Measurements from ENCODE around the gene GHR.
A peak's percentile ranks its signal among the peaks of the same experiment; 100 is the strongest.
"Not testable (repeated sequence)": the region's sequence is repeated elsewhere in the genome, so short reads cannot be mapped to it uniquely, and the experiment has no call there.

Gene GHR

DNA sequence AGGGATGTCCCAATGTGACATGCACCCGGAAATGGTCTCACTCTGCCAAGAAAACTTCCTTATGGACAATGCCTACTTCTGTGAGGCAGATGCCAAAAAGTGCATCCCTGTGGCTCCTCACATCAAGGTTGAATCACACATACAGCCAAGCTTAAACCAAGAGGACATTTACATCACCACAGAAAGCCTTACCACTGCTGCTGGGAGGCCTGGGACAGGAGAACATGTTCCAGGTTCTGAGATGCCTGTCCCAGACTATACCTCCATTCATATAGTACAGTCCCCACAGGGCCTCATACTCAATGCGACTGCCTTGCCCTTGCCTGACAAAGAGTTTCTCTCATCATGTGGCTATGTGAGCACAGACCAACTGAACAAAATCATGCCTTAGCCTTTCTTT, 295.8 kb downstream of the GHR start:
- no peak for DNase-seq (ENCODE audit: extremely low read depth, low read depth)
- TF ChIP-seq, protein P1, sequence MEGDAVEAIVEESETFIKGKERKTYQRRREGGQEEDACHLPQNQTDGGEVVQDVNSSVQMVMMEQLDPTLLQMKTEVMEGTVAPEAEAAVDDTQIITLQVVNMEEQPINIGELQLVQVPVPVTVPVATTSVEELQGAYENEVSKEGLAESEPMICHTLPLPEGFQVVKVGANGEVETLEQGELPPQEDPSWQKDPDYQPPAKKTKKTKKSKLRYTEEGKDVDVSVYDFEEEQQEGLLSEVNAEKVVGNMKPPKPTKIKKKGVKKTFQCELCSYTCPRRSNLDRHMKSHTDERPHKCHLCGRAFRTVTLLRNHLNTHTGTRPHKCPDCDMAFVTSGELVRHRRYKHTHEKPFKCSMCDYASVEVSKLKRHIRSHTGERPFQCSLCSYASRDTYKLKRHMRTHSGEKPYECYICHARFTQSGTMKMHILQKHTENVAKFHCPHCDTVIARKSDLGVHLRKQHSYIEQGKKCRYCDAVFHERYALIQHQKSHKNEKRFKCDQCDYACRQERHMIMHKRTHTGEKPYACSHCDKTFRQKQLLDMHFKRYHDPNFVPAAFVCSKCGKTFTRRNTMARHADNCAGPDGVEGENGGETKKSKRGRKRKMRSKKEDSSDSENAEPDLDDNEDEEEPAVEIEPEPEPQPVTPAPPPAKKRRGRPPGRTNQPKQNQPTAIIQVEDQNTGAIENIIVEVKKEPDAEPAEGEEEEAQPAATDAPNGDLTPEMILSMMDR (IDR thresholded peaks at IDR 0.05; ENCODE audit: low read depth, low read length), result no peak

DNA sequence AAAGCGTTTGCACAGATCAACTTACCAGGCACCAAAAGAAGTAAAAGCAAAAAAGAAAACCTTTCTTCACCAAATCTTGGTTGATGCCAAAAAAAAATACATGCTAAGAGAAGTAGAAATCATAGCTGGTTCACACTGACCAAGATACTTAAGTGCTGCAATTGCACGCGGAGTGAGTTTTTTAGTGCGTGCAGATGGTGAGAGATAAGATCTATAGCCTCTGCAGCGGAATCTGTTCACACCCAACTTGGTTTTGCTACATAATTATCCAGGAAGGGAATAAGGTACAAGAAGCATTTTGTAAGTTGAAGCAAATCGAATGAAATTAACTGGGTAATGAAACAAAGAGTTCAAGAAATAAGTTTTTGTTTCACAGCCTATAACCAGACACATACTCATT, 297.0 kb downstream of the GHR start:
- DNase-seq (ENCODE audit: extremely low read depth, low read depth), result no peak
- TF ChIP-seq, protein P1 (IDR thresholded peaks at IDR 0.05; ENCODE audit: low read depth, low read length), result no peak

DNA sequence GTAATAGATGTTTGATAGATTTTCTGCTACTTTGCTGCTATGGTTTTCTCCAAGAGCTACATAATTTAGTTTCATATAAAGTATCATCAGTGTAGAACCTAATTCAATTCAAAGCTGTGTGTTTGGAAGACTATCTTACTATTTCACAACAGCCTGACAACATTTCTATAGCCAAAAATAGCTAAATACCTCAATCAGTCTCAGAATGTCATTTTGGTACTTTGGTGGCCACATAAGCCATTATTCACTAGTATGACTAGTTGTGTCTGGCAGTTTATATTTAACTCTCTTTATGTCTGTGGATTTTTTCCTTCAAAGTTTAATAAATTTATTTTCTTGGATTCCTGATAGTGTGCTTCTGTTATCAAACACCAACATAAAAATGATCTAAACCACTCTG, 298.2 kb downstream of the GHR start:
- no peak for DNase-seq (ENCODE audit: extremely low read depth, low read depth)
- TF ChIP-seq, protein P1 (IDR thresholded peaks at IDR 0.05; ENCODE audit: low read depth, low read length), result no peak

DNA sequence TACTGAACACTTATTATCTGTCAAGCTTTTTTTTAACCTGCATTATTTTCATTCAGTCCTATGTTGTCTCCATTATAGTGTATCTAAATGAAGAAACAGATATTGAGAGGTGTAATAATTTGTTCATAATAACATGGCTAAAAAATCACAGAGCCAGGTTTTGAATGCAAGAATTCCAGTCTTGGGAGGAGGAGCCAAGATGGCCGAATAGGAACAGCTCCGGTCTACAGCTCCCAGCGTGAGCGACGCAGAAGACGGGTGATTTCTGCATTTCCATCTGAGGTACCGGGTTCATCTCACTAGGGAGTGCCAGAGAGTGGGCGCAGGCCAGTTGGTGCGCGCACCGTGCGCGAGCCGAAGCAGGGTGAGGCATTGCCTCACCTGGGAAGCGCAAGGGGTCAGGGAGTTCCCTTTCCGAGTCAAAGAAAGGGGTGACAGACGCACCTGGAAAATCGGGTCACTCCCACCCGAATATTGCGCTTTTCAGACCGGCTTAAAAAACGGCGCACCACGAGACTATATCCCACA, 311.4 kb downstream of the GHR start:
- DNase-seq (ENCODE audit: extremely low read depth, low read depth), result not testable (repeated sequence)

DNA sequence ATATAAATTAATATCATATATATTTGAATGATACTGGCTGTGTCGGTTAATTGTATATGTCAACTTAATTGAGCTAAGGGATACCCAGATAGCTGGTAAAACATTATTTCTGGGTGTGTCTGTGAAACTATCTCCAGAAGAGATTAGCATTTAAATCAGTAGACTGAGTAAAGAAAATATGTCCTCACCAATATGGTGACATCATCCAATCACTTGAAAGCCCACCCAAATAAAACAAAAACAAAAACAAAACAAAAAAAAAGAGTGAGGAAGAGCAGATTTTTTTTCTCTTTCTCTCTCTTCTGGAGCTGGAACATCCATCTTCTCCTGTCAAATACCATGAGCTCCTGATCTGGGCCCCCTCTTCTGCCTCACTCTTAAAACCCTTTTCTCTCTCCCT, 317.7 kb downstream of the GHR start:
- no peak for DNase-seq (ENCODE audit: extremely low read depth, low read depth)
- TF ChIP-seq, protein P1 (IDR thresholded peaks at IDR 0.05; ENCODE audit: low read depth, low read length), result no peak

- no peak for DNase-seq (ENCODE audit: extremely low read depth, low read depth)
- TF ChIP-seq, protein P1 (IDR thresholded peaks at IDR 0.05; ENCODE audit: low read depth, low read length), result peak; percentile 46
These were observed 322.2 kb downstream of the GHR start for GRCh38 chr5:42745426-42745825.

DNA sequence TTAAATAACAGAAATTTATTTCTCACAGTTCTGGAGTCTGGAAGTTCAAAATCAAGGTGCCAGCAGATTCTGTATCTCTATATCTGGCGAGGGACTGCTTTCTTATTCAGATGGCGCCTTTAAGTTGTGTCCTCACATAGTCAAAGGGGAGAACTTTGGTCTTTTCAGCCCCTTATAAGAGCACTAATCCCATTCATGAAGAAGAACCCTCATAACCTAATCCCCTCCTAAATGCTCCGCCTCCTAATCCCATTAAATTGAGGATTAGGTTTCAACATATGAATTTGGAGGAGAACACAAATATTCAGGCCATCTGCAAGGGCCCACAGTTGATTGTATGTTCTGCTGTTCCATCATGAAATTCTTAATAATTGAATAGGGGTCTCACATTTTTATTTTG, 322.6 kb downstream of the GHR start:
- TF ChIP-seq, protein P1 (IDR thresholded peaks at IDR 0.05; ENCODE audit: low read depth, low read length), result no peak
- no peak for DNase-seq (ENCODE audit: extremely low read depth, low read depth)

DNA sequence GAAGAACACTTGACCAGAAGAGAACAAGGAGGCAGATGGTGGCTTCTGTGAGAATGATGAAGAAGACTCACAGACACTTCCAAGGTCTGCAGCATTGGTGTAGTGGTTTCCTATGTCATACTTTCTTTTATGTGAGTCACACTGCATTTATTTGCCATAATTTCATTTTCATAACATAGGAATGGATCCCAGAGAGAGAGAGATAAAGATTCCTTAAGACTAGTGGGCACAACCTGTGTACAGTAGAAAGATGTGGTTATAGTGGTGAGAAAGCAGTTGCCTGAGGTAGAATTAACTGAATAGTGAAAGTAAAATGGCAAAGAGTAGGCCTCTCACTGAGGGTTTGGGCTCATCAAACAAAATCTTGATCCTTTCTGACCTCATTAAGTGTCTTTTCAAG, 325.8 kb downstream of the GHR start:
- TF ChIP-seq, protein P1 (IDR thresholded peaks at IDR 0.05; ENCODE audit: low read depth, low read length), result no peak
- DNase-seq (ENCODE audit: extremely low read depth, low read depth), result no peak

Data from AG09319 (cell line).